Peyer's patch (tissue), 4 donors: ENCODE data around the gene HNRNPCL2. TPM values are rescaled to one million over a fixed set of nuclear protein-coding genes. Genes with fewer than 3 reads are reported as not detected.
"Not testable (repeated sequence)": the region's sequence is repeated elsewhere in the genome, so short reads cannot be mapped to it uniquely, and the experiment has no call there.

Experiments
- DNase-seq, 3 donors: peaks; one replicate each; pipeline ENCODE4 v3.0.0-alpha.2; 2017 to 2019
- H3K27ac ChIP-seq, 4 donors: fragments of 200-600 bp; sonication (generic); one replicate each; pipeline ENCODE4 v1.5.1; 2016 to 2019
- H3K27me3 ChIP-seq, 2 donors: fragments of 200-600 bp; sonication (generic); one replicate each; pipeline ENCODE4 v1.5.1; 2019
- H3K36me3 ChIP-seq, 3 donors: fragments of 200-600 bp; sonication (generic); one replicate each; pipeline ENCODE4 v1.5.1; 2016 to 2019
- H3K4me1 ChIP-seq, 4 donors: fragments of 200-600 bp; sonication (generic); one replicate each; pipeline ENCODE4 v1.5.1; 2016 to 2019
- H3K4me3 ChIP-seq, 4 donors: fragments of 200-600 bp; sonication (generic); 1 replicate in 3 of 4; 2 replicates in 1 of 4; pipeline ENCODE4 v1.5.1; 2016 to 2019; ENCODE audit warnings: mild to moderate bottlenecking in 1 of 4
- H3K9me3 ChIP-seq, 4 donors: fragments of 200-600 bp; sonication (generic); one replicate each; pipeline ENCODE4 v1.5.1; 2016 to 2019; ENCODE audit warnings: mild to moderate bottlenecking in 1 of 4
- total RNA-seq, 4 donors: library from RNA; depleted of rRNA; stranded (reverse); fragments of >200 nt; gene quantifications; one replicate each; pipeline ENCODE4 v1.1.0, GENCODE V29; 2016

HNRNPCL2 gene
- not detected for total RNA-seq

GRCh38 chr1:13116754-13117153 lies at the start of gene HNRNPCL2:
Gene HNRNPCL2, minus strand, starts transcription at chr1:13116854. Its CDS starts 454 bp downstream, at chr1:13116400.
- not testable (repeated sequence) for H3K4me3 ChIP-seq, H3K9me3 ChIP-seq, H3K4me1 ChIP-seq, H3K27ac ChIP-seq, DNase-seq, H3K36me3 ChIP-seq, H3K27me3 ChIP-seq

DNA sequence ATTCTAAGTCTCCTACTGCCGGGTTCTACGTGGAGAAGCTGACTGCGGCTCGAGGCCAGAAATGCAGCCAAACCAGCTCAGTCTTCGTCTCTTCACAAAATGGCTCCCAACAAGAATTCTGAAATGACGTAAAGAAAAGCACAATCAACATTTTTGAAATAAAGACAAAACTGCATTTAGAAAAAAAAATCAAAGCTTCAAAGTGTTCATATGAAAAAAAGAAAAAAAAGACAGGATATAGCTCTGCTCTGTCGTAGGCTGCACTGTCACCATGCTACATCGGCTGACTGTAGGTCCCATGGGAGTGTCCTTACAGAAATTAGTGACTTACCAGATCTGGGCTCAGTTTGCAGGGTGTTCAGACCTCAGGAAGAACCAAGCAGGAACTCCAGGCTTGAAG lies 48.9 kb upstream of the HNRNPCL2 start, which contains the start of gene HNRNPCL4:
TSS of gene HNRNPCL4 (minus strand) at position 101 of the 400 bp plus-strand sequence. CDS start 164 bp downstream, outside the sequence.
- H3K36me3 ChIP-seq, H3K9me3 ChIP-seq, H3K4me1 ChIP-seq, H3K4me3 ChIP-seq, H3K27me3 ChIP-seq, H3K27ac ChIP-seq, DNase-seq: not testable (repeated sequence)

DNA sequence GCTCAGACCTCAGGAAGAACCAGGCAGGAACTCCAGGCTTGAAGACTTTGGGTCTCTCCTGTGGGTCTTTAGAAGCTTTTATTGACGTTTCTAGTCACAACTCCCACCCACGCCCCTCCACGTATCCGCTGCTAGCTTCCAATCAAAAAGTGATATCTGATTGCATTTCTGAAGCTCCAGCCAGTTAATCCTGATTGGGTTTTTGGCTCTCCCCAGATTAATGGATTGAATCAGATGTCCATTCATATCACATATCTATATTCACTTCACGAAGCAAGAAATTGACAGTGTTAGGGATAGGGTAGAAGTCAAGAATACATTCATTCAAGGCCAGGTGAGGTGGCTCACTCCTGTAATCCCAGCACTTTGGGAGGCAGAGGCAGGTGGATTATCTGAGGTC lies 39.3 kb upstream of the HNRNPCL2 start, which contains the start of gene PRAMEF26:
TSS of gene PRAMEF26 (minus strand) at position 101 of the 400 bp plus-strand sequence. CDS start 2,914 bp downstream, outside the sequence.
- not testable (repeated sequence) for H3K9me3 ChIP-seq, H3K4me1 ChIP-seq, H3K27ac ChIP-seq, DNase-seq, H3K36me3 ChIP-seq, H3K27me3 ChIP-seq, H3K4me3 ChIP-seq

GRCh38 chr1:13070474-13070873 lies 46.2 kb downstream of the HNRNPCL2 start, which contains the start of gene PRAMEF25:
Gene PRAMEF25, plus strand, starts transcription at chr1:13070774. Its CDS starts 2,920 bp downstream, at chr1:13073694.
- not testable (repeated sequence) for DNase-seq, H3K9me3 ChIP-seq, H3K36me3 ChIP-seq

More at GRCh38 chr1:13070474-13070873, 46.2 kb downstream of the HNRNPCL2 start, which contains the start of gene PRAMEF25:
- not testable (repeated sequence) for H3K27me3 ChIP-seq, H3K4me1 ChIP-seq, H3K4me3 ChIP-seq, H3K27ac ChIP-seq

Other genes starting within 250 kb of the HNRNPCL2 start
- gene PRAMEF4, start 230.7 kb downstream of the HNRNPCL2 start, total RNA-seq = not detected
- not detected for gene PRAMEF10, start 218.6 kb downstream of the HNRNPCL2 start, total RNA-seq
- gene PRAMEF7, start 200.2 kb downstream of the HNRNPCL2 start, total RNA-seq = not detected
- gene PRAMEF6, start 169.3 kb downstream of the HNRNPCL2 start, total RNA-seq = not detected
- gene PRAMEF27, start 60.3 kb downstream of the HNRNPCL2 start, total RNA-seq = not detected
- not detected for gene HNRNPCL3, start 56.1 kb downstream of the HNRNPCL2 start, total RNA-seq
- gene PRAMEF25, start 46.1 kb downstream of the HNRNPCL2 start, total RNA-seq = not detected
- gene PRAMEF26, start 39.2 kb upstream of the HNRNPCL2 start, total RNA-seq = not detected
- gene HNRNPCL4, start 48.8 kb upstream of the HNRNPCL2 start, total RNA-seq = not detected
- gene PRAMEF9, start 55.0 kb upstream of the HNRNPCL2 start, total RNA-seq = not detected
- not detected for gene PRAMEF13, start 84.6 kb upstream of the HNRNPCL2 start, total RNA-seq
- gene PRAMEF18, start 109.3 kb upstream of the HNRNPCL2 start, total RNA-seq = not detected
- gene PRAMEF5, start 137.3 kb upstream of the HNRNPCL2 start, total RNA-seq = not detected
- not detected for gene PRAMEF8, start 168.3 kb upstream of the HNRNPCL2 start, total RNA-seq
- gene PRAMEF33, start 186.7 kb upstream of the HNRNPCL2 start, total RNA-seq = not detected
- gene PRAMEF15, start 198.7 kb upstream of the HNRNPCL2 start, total RNA-seq = not detected
- gene PRAMEF14, start 230.3 kb upstream of the HNRNPCL2 start, total RNA-seq = not detected